Measurements from ENCODE around the gene KCNK7. TPM values are rescaled to one million over a fixed set of nuclear protein-coding genes. Genes with fewer than 3 reads are reported as not detected.

The KCNK7 gene
- total RNA-seq, 1 experiment from 2014 or later = 0.61 TPM

DNA sequence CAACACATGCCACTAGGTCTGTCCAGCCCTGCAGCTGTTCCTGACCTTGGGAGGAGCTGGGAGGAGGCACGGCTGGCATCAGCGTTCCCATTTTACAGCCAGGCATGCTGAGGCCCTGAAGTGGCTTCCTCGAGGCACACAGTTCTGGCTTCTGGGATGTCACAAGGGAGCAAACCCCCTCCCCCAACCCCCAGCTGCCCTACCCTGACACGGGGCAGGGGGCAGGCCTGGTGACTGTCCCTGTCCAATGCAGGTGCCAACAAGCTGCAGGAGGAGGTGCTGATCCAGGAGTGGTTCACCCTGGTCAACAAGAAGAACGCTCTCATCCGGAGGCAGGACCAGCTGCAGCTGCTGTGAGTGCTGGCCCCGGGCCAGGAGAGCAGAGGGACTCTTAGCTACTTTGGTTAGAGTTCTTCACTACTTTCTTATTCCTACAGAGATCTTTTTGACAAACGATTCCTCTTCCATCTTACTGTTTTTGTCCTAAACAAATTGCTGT is 5.3 kb downstream of the KCNK7 start (continued):
- no peak for TF ChIP-seq FOSL1 (IDR thresholded peaks at IDR 0.05; ENCODE audit: low read depth)
- no peak for TF ChIP-seq SRF (IDR thresholded peaks at IDR 0.05; ENCODE audit: low read depth)
- no peak for TF ChIP-seq ZFX (IDR thresholded peaks at IDR 0.05)
- TF ChIP-seq CBX3 (IDR thresholded peaks at IDR 0.05; ENCODE audit: low read depth) = no peak
- TF ChIP-seq CEBPB (IDR thresholded peaks at IDR 0.05; ENCODE audit: low read depth) = no peak
- TF ChIP-seq MAX (IDR thresholded peaks at IDR 0.05) = no peak
- TF ChIP-seq EGR1 (IDR thresholded peaks at IDR 0.05; ENCODE audit: low read depth) = no peak

DNA sequence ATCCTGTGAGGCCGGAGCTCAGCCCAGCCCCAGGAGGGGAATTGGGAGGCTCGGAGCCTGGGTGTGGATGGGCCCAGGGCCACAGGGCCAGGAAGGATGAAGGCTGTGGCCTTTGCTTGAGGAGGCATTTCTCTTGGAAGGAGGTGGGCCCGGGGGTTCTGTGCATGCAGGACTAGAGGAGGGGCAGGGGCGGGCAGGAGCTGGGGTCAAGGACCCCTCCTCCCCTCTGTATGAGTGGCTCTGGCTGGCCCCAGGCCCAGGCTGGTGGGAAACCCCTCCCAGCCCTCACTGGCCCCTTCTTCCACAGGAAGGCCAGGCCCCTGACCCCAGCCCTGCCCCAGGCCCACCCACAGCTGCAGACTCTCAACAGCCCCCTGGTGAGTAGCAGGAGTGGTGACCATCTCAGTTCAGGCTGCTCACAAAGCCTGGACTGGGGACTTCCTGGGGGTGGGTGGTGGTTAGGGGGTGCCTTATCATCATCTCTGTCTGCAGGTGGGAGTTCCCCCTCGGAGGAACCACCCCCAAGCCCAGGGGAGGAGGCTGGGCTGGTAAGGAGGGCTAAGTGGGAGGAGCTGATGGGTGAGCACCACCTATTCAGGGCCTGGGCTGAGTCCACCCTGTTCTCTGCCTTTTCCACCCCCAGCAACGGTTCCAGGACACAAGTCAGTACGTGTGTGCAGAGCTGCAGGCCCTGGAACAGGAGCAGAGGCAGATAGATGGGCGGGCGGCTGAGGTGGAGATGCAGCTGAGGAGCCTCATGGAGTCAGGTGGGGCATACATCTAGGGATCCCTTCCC is 6.0 kb downstream of the KCNK7 start:
- no peak overlapping the region for H2AFZ ChIP-seq (ENCODE audit: low read depth, low read length, poor library complexity, severe bottlenecking)
- H3K4me3 ChIP-seq (replicated peaks in 1 of 2; ENCODE audit: low read depth in 1 of 2, low read length in 2 of 2) = no peak overlapping the region
- intact Hi-C loops (cut with micrococcal nuclease) = no loop called here
- H3K27ac ChIP-seq (ENCODE audit: low read depth, low read length) = no peak overlapping the region
- H3K27me3 ChIP-seq (ENCODE audit: insufficient read depth, low read length) = no peaks in the 10 kb centered on the region
- ChIA-PET RAD21 (ENCODE audit: low non-redundant PET in 1 of 2, low total read pairs in 2 of 2, uncharacterized antibody in 2 of 2, unreplicated experiment in 2 of 2) (no interaction called here), CTCF (no interaction called here), POLR2A (no interaction called here)
- ATAC-seq (no peak), DNase-seq (ENCODE audit: low read depth, low spot score) (no peak)
- no peaks in the 10 kb centered on the region for H3K79me2 ChIP-seq (ENCODE audit: insufficient read depth, low read length)
- BruUV-seq (replicated peaks) = no TSS peak
- TF ChIP-seq EZH2phosphoT487 (IDR thresholded peaks at IDR 0.05; ENCODE audit: borderline replicate concordance) = no peak
- H3K36me3 ChIP-seq (ENCODE audit: control insufficient read depth in 1 of 2, insufficient read depth in 2 of 2, low read length in 2 of 2) = no peaks in the 10 kb centered on the region; a peak in 1 of 4 replicates
- no peaks in the 10 kb centered on the region for H3K9me3 ChIP-seq (ENCODE audit: control insufficient read depth in 1 of 2, insufficient read depth in 1 of 2, low read depth in 1 of 2, low read length in 2 of 2)
- no peaks in the 10 kb centered on the region for H4K20me1 ChIP-seq (ENCODE audit: insufficient read depth)
- no peak overlapping the region for H3K9ac ChIP-seq (ENCODE audit: low read length)
- no peak overlapping the region for H3K4me2 ChIP-seq (ENCODE audit: low read length)
- H3K9me2 ChIP-seq (ENCODE audit: insufficient read depth) = no peaks in the 10 kb centered on the region
- peaks cover 14 to 29% of the 10 kb centered on the region in 2 experiments for H3K4me1 ChIP-seq (ENCODE audit: control insufficient read depth in 1 of 2, insufficient read depth in 2 of 2, low read length in 2 of 2)
